PC-9 (cell line): ENCODE data around the gene DNMBP.

ENCODE experiments used
- EZH2 ChIP-seq: fragments of 200-600 bp; sonication (generic); IDR thresholded peaks from 2 replicates; pipeline ENCODE4 v1.8.0; 2017; ENCODE audit warnings: antibody characterized with exemption, low read depth
- TF ChIP-seq, protein P1 (sequence below): fragments of 200-600 bp; sonication (generic); conservative IDR thresholded peaks from 2 replicates; pipeline ENCODE4 v1.6.1; 2017; ENCODE audit warnings: mixed run types, antibody characterized with exemption, mild to moderate bottlenecking, moderate library complexity

DNA sequence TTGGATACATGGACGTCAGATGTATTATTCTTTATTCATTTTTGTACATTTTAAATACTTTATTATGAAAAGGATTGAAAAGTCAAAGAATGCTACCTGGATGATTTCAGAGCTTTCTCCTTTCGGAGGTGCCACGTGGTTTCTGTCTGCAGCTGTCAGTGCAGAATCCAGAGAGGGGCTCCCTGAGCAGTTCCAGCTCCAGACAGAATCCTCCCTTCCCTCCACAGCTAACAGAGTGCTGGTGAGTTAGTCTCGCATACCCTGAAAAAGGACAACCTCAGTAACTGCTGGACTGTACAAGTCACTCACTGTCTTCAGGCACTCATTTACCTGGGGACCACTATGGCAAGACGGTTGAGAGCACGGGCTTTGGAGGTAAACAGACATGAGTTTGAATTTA lies 10.9 kb downstream of the DNMBP start:
- TF ChIP-seq, protein P1, sequence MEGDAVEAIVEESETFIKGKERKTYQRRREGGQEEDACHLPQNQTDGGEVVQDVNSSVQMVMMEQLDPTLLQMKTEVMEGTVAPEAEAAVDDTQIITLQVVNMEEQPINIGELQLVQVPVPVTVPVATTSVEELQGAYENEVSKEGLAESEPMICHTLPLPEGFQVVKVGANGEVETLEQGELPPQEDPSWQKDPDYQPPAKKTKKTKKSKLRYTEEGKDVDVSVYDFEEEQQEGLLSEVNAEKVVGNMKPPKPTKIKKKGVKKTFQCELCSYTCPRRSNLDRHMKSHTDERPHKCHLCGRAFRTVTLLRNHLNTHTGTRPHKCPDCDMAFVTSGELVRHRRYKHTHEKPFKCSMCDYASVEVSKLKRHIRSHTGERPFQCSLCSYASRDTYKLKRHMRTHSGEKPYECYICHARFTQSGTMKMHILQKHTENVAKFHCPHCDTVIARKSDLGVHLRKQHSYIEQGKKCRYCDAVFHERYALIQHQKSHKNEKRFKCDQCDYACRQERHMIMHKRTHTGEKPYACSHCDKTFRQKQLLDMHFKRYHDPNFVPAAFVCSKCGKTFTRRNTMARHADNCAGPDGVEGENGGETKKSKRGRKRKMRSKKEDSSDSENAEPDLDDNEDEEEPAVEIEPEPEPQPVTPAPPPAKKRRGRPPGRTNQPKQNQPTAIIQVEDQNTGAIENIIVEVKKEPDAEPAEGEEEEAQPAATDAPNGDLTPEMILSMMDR, result no peak
- no peak for TF ChIP-seq EZH2
